Mesothelial cell of epicardium (in vitro differentiated cells): ENCODE measurements around the gene L3HYPDH. TPM values are rescaled to one million over a fixed set of nuclear protein-coding genes. Genes with fewer than 3 reads are reported as not detected.

Experiments used
- DNase-seq, 2 experiments: peaks; one replicate each; pipeline ENCODE4 v3.0.0; 2021; ENCODE audit warnings: low spot score in 2 of 2; ENCODE audit not compliant: unreplicated experiment in 2 of 2
- H3K27ac Mint-ChIP-seq: 2 replicates; pipeline ENCODE4 v1.8.0; 2021; ENCODE audit warnings: mixed read lengths
- H3K27me3 Mint-ChIP-seq: 2 replicates; pipeline ENCODE4 v1.8.0; 2021; ENCODE audit warnings: low read depth, mixed read lengths
- H3K36me3 Mint-ChIP-seq: 2 replicates; pipeline ENCODE4 v1.8.0; 2021; ENCODE audit warnings: mixed read lengths
- H3K4me1 Mint-ChIP-seq: 2 replicates; pipeline ENCODE4 v1.8.0; 2021; ENCODE audit warnings: mixed read lengths
- H3K4me3 Mint-ChIP-seq: 2 replicates; pipeline ENCODE4 v1.8.0; 2021; ENCODE audit warnings: mild to moderate bottlenecking, moderate library complexity, mixed read lengths
- H3K9me3 Mint-ChIP-seq: 2 replicates; pipeline ENCODE4 v1.8.0; 2021; ENCODE audit warnings: mixed read lengths
- total RNA-seq: library from RNA; stranded (reverse); gene quantifications from 3 replicates; pipeline ENCODE4 v1.2.1, GENCODE V29; 2021
- TF ChIP-seq, protein P1 (sequence below): fragments of 200-600 bp; sonication (generic); IDR thresholded peaks from one replicate; pipeline ENCODE4 v1.5.0; 2021; ENCODE audit warnings: antibody characterized with exemption; ENCODE audit not compliant: unreplicated experiment

The L3HYPDH gene
- 27.6 to 31.9 TPM (median 27.9 TPM) in 3 replicates for total RNA-seq

- H3K27me3 Mint-ChIP-seq: no peaks in the 10 kb centered on the region
- H3K4me3 Mint-ChIP-seq: peak within 1 kb of the TSS; percentile 85
- H3K4me1 Mint-ChIP-seq: peaks cover 36% of the 10 kb centered on the region
- DNase-seq: peak; percentile 96 to 98
- TF ChIP-seq, protein P1, sequence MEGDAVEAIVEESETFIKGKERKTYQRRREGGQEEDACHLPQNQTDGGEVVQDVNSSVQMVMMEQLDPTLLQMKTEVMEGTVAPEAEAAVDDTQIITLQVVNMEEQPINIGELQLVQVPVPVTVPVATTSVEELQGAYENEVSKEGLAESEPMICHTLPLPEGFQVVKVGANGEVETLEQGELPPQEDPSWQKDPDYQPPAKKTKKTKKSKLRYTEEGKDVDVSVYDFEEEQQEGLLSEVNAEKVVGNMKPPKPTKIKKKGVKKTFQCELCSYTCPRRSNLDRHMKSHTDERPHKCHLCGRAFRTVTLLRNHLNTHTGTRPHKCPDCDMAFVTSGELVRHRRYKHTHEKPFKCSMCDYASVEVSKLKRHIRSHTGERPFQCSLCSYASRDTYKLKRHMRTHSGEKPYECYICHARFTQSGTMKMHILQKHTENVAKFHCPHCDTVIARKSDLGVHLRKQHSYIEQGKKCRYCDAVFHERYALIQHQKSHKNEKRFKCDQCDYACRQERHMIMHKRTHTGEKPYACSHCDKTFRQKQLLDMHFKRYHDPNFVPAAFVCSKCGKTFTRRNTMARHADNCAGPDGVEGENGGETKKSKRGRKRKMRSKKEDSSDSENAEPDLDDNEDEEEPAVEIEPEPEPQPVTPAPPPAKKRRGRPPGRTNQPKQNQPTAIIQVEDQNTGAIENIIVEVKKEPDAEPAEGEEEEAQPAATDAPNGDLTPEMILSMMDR: peak; percentile 28
- H3K9me3 Mint-ChIP-seq: no peaks in the 10 kb centered on the region
- H3K27ac Mint-ChIP-seq: peak within 1 kb of the TSS; percentile 92
- peaks cover 14% of the 10 kb centered on the region for H3K36me3 Mint-ChIP-seq
These were observed at the start of gene L3HYPDH, which contains the start of gene JKAMP for GRCh38 chr14:59483819-59484638. Gene L3HYPDH (minus strand): TSS chr14:59484408. CDS start chr14:59484316, 92 bp downstream. Gene JKAMP (plus strand): TSS chr14:59484517. CDS start chr14:59484590, 73 bp downstream.

DNA sequence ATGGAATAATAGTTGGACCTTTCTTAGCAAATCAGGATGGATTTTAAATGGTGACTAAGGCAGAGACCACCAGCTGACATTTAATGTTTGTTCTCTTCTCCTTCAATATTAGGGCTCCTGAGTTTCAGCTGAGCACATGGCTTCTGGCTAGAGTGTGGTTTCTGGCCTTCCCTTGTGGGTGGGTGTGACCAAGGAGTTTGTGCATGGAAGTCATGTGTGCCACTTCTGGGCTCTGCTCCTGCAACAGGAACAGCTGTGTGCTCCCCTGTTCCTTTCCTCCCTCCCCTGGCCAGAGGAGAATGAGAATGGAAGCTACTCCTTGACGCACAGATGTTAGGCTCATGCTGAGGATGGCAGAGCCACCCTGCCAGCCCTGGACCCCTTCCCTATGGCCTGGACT lies 48.2 kb upstream of the L3HYPDH start:
- Mint-ChIP-seq H3K9me3 (peaks cover 15% of the 10 kb centered on the region), H3K4me3 (no peak overlapping the region), H3K27ac (no peak overlapping the region), H3K27me3 (peaks cover 4% of the 10 kb centered on the region), H3K36me3 (no peaks in the 10 kb centered on the region), H3K4me1 (no peaks in the 10 kb centered on the region)
- TF ChIP-seq, protein P1: no peak
- no peak for DNase-seq

- H3K36me3 Mint-ChIP-seq: no peaks in the 10 kb centered on the region
- peaks cover 4% of the 10 kb centered on the region for H3K27me3 Mint-ChIP-seq
- H3K27ac Mint-ChIP-seq: no peak overlapping the region
- peaks cover 15% of the 10 kb centered on the region for H3K9me3 Mint-ChIP-seq
- TF ChIP-seq, protein P1: no peak
- H3K4me1 Mint-ChIP-seq: no peaks in the 10 kb centered on the region
- H3K4me3 Mint-ChIP-seq: no peak overlapping the region
- no peak for DNase-seq
These were observed 46.1 kb upstream of the L3HYPDH start for GRCh38 chr14:59530349-59530748.

GRCh38 chr14:59529189-59529588 lies 45.0 kb upstream of the L3HYPDH start:
- Mint-ChIP-seq H3K27me3 (peaks cover 4% of the 10 kb centered on the region), H3K27ac (no peak overlapping the region), H3K4me3 (no peak overlapping the region), H3K9me3 (peaks cover 15% of the 10 kb centered on the region), H3K4me1 (no peaks in the 10 kb centered on the region), H3K36me3 (no peaks in the 10 kb centered on the region)
- no peak for DNase-seq
- TF ChIP-seq, protein P1: no peak

DNA sequence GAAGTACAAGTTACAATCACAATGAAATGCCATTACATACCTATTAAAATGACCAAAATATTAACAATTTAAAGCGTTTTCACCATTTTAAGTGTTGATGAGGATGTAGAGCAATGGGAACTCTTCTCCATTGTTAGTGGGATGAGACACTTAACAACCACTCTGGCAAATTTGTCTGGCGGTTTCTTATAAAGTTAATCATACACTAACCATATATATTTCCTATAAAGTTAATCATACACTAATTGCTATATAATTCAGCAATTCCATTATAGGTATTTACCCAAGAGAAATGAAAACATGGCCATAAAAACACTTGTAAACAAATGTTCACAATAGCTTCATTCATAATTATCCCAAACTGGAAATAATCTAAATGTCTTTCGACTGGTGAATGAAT lies 36.0 kb upstream of the L3HYPDH start:
- Mint-ChIP-seq H3K27ac (no peak overlapping the region), H3K36me3 (no peaks in the 10 kb centered on the region), H3K4me3 (no peak overlapping the region), H3K27me3 (peaks cover 9% of the 10 kb centered on the region), H3K4me1 (no peaks in the 10 kb centered on the region), H3K9me3 (peaks cover 8% of the 10 kb centered on the region)
- no peak for DNase-seq
- TF ChIP-seq, protein P1: no peak
